GM19351 (cell line): Measurements from ENCODE around the gene GAREM1.

Source experiments
- ATAC-seq: cut with Tn5 transposase; IDR thresholded peaks from one replicate; pipeline ENCODE4 v1.9.1; 2021; ENCODE audit warnings: mild to moderate bottlenecking, moderate library complexity; ENCODE audit not compliant: unreplicated experiment

GAREM1 gene

GRCh38 chr18:32427084-32427900 lies 43.4 kb downstream of the GAREM1 start:
- ATAC-seq = no peak

- no peak for ATAC-seq
Measured at GRCh38 chr18:32425466-32425865, 45.2 kb downstream of the GAREM1 start.

DNA sequence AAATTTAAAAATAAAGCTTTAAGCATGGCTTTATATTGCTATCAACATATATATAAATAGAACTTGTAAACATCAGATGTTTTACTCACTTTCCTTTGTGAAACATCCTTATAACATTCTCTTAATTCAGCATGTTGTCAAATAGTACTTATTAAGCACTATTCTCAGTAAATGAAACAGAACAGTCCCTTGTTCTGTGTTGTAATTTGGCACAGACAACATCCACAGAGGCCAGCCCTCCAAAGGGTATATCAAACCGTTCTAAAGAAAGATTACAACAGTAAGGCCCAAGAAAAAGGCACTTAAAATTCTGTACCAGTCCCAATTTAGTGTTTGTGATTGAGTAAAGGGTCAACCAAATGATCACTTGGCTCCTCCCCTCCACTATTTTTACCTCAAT lies 46.0 kb downstream of the GAREM1 start:
- no peak for ATAC-seq

GRCh38 chr18:32422978-32423740 lies 47.5 kb downstream of the GAREM1 start:
- no peak for ATAC-seq

DNA sequence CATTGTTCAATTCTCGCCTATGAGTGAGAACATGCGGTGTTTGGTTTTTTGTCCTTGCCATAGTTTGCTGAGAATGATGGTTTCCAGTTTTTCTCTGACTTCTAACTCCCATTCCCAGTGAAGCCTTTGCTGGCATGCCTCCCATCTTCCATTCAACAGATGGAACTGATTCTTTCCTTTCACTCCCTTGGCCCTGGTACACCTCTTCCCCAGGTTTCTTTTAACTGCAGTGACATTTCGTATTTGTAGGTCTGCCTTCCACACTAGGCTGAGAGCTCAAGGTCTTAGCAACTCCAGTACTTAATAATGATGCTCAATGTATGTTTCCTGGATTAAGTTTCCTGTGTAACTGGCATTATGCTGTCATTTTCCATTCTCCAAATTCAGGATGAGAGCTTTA lies 48.5 kb downstream of the GAREM1 start:
- ATAC-seq = no peak

DNA sequence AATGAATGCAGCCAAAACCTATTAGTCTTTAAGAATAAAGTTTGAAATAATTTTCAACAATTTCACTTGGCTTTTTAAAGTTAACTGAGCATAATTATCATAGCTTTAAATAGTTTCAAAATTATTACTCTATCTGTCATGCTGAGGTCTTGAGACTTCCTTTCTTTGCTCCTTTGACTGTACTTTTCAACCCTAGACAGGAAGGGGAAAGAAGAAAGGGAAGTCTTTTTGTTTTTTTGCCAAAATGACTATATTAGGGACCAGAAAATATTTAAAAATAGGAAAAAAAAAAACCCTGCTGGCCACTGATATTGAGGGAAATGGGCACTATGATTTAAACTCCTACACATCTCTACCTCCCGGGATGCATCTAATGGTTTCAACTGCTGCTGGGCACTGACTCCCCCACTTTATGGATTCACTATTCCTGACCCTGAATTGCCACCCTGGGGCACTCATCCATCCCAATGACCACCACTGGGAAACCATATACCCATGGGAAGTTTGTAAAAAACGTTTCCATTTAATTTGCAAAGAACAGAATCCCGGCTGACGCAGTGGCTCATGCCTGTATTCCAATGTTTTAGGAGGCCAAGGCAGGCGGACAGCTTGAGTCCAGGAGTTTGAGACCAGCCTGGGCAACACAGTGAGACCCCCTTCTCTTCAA lies 50.5 kb downstream of the GAREM1 start:
- ATAC-seq = no peak

GRCh38 chr18:32418148-32418547 lies 52.5 kb downstream of the GAREM1 start:
- no peak for ATAC-seq

DNA sequence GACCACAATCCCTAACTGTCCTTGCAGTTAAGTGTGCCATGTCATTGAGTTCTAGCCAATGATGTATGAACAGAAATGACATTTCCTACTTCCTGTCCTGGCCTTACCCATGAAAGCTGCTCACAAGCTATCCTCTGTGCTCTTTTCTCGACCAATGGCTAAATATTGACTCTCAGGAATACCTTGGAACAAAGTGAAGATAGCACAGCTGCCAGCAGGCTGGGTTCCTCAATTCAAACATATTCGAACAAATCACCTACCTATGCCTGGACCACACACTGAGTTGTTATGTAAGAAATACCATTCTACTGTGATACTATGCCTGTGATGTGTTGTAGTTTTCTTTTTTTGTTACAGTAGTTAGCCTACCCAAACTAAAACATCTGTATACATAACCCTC lies 65.1 kb downstream of the GAREM1 start:
- ATAC-seq = no peak

DNA sequence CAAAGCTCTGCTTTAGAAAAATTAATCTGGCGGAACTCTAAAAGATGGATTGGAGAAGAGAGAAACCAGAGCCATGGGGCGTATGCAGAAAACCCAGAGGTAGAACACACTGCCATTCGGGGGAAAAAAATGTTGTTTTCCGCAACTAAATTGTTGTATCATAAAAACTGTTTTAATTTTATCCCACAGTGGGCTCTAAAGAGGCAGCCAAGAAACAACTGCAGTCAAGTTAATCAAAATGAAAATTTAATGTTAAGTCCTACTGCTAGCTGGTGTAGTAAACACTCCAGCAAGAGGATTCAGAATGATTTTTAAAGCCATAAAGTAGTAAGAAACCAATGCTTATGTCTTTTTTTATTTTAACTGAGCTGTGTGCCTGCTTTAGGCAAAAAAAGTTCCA lies 69.1 kb downstream of the GAREM1 start:
- no peak for ATAC-seq

GRCh38 chr18:32393407-32393806 lies 77.3 kb downstream of the GAREM1 start:
- no peak for ATAC-seq

DNA sequence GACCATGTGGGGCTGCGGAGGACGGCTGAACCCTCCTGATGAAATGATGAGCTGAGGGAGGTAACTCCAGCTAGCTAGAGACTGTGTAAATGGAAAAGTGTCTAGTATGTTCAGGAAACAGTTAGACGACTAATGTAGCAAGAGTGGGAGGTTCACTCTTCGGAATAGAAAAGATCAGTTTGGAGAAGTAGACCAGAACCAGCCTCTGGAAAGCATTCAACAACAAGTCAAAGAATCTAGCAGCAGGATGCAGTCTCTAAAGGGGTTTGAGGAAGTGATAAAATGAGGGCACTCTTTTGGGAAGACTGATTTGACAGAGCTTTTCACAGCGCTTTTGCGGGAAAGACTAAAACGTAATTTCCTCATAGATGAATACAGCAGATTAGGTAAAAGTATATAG lies 79.6 kb downstream of the GAREM1 start:
- no peak for ATAC-seq

GRCh38 chr18:32389858-32390257 lies 80.8 kb downstream of the GAREM1 start:
- no peak for ATAC-seq

DNA sequence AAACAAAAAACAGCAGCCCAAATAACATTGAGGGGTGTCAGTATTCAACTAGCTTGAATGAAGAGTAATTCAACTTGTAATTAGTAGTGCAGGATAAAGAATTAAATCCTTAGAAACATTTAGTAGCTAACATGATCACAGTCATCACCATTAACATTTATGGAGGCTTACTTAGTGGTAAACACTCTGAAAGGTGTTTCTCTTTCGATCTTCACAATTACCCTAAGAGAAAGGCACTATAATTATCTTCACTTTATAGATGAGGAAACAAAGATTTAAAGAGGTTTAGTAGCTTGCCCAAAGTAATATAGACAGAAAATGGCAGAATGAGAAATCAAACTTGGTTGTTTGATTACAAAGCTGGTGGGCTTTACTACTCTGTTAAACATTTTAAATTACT lies 81.5 kb downstream of the GAREM1 start:
- no peak for ATAC-seq

- ATAC-seq = no peak
Measured at GRCh38 chr18:32386471-32386870, 84.2 kb downstream of the GAREM1 start.

DNA sequence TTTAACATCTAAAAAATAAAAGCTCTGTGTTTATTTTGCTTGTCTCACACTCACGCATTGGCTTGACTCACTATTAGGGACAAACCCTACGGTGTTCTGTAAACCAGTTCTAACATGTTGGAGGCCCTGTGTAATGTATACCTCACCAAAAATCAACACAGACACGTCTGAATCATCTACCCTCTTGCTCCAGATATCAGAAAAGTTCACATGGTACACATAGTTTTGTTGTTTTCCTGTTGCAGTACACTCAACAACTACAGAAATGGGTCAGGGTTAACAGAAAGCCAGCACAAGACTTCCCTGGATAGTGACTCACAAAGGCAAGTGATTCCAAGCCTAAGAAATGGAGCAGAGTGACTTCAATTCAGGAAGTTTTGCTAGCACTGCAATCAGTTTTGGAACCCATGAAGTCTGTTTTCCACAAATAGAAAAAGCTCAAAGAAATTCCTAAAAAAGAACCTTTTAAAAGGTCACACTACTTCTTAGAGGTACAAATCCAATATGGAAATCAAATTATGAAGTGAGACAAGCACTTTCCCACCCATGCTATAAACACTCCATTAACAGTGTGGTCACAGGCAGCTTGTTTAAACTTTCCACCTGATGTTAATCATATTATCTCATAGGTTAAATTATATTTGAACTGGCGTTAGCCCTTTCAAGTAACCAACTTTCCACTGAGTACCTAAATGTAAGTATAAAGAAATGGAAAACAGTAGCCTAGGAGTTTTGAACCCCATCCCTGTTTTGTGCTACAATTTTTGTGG lies 87.4 kb downstream of the GAREM1 start:
- no peak for ATAC-seq

GRCh38 chr18:32381761-32382160 lies 88.9 kb downstream of the GAREM1 start:
- ATAC-seq = no peak

GRCh38 chr18:32380559-32380958 lies 90.1 kb downstream of the GAREM1 start:
- no peak for ATAC-seq

DNA sequence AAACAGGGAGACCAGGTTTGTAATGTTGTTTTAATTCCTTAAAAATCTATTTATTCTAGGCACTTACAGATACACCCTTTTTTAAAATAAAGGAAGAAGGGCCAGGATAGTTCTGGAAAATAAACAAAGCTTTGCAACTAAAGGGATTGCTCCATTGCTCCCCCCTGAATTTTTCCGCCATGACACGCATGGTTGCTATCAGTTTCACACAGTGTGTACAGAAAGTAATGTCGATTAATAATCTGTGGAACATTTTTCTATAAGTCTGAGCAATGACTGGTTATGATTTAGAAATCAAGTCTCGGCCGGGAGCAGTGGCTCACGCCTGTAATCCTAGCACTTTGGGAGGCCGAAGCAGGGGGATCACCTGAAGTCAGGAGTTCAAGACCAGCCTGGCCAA lies 90.8 kb downstream of the GAREM1 start:
- ATAC-seq = no peak

- no peak for ATAC-seq
Measured at GRCh38 chr18:32378705-32379104, 92.0 kb downstream of the GAREM1 start.

DNA sequence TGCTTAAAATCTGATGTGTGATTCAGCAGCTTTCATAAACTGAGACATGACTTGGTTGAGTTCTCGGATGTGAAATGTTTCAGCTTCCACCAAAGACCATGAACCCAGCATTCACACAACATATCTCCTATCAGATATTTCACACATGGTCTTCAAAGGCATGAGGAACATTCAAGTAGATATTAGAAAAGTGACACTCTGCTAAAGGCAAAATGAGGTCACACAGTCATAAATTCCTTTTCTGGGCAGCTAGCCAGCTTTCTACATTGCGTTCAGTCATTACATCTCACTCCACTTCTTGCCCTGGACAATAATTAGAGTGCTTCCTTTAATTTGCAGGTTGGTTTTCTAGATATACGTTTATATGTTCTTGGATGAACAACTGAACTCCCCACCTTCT lies 96.7 kb downstream of the GAREM1 start:
- ATAC-seq = no peak

DNA sequence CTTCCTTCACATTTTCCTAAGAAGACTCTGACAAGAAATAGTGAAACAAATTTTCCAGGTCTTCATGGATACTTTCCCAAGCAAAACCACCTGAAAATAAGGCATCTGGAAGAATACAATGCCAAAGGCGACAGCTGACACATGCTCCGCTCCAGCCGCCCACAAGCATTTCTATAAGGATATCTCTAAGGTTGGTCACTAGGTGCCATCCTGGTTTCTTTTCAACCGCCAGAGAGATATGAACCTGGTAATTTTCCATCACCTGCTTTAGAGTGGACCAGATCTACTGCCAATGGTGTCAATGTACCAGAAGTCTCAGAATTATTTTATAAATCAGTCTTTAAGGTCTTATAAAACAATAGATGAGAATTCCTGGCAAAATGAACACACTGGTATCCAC lies 97.2 kb downstream of the GAREM1 start:
- ATAC-seq = no peak
